Measurements from ENCODE around the gene COL6A3.

- TF ChIP-seq, protein P1, sequence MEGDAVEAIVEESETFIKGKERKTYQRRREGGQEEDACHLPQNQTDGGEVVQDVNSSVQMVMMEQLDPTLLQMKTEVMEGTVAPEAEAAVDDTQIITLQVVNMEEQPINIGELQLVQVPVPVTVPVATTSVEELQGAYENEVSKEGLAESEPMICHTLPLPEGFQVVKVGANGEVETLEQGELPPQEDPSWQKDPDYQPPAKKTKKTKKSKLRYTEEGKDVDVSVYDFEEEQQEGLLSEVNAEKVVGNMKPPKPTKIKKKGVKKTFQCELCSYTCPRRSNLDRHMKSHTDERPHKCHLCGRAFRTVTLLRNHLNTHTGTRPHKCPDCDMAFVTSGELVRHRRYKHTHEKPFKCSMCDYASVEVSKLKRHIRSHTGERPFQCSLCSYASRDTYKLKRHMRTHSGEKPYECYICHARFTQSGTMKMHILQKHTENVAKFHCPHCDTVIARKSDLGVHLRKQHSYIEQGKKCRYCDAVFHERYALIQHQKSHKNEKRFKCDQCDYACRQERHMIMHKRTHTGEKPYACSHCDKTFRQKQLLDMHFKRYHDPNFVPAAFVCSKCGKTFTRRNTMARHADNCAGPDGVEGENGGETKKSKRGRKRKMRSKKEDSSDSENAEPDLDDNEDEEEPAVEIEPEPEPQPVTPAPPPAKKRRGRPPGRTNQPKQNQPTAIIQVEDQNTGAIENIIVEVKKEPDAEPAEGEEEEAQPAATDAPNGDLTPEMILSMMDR (IDR thresholded peaks at IDR 0.05) = no peak
- TF ChIP-seq POLR2A (IDR thresholded peaks at IDR 0.05) = no peak
Observed at GRCh38 chr2:237293978-237294377, 120.0 kb downstream of the COL6A3 start.
